ENCODE results near the gene VPS54. TPM values are rescaled to one million over a fixed set of nuclear protein-coding genes. Genes with fewer than 3 reads are reported as not detected.

VPS54 gene
- total and polyA plus RNA-seq, 9 of the 15 experiments (the other 6 are each of a cell fraction or from before 2014, with no cell fraction given): 4.9 to 23.2 (median 13.2) TPM

DNA sequence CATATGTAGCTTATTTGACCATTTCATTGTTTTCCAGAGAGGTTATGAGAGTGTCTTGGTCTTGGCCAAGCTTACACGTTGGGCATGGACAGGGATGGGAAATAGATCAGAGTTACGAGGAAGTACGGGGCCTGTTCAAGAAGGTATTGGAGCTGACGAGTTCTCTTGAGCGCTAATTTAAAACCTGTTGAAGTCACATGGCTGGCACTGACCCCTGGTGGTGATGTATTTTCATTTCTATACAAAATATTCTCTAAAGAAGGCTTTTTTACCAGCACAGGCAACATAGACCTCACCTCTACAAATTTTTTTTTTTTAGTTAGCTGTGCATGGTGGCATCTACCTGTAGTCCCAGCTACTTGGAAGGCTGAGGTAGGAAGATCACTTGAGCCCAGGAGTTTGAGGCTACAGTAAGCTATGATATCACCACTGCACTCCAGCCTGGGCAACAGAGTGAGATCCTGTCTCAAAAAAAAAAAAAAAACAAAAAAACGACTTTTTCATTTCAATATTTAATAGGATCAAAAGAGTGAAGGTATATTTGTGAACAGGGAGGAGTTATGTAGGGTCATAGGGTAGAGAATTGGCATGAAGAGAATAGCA is 157.9 kb downstream of the VPS54 start:
- Histone ChIP-seq H3K4me2 (ENCODE audit: insufficient read depth, low read length) (no peak overlapping the region), H3K27ac (ENCODE audit: extremely low read depth, low read depth, low read length) (no peak overlapping the region), H3K79me2 (ENCODE audit: control insufficient read depth, insufficient read depth, low read length) (no peaks in the 10 kb centered on the region), H3K4me3 (no peak overlapping the region), H3K9me1 (ENCODE audit: control insufficient read depth, insufficient read depth, low read length) (no peaks in the 10 kb centered on the region), H3K36me3 (ENCODE audit: control insufficient read depth, insufficient read depth, low read length) (peaks cover 80% of the 10 kb centered on the region), H3K9me3 (replicated peaks; ENCODE audit: control insufficient read depth, insufficient read depth, low read depth, low read length) (no peaks in the 10 kb centered on the region), H3K27me3 (ENCODE audit: control insufficient read depth in 2 of 2, insufficient read depth in 2 of 2, low read length in 2 of 2) (no peaks in the 10 kb centered on the region), H4K20me1 (replicated peaks; ENCODE audit: control insufficient read depth, insufficient read depth, low read length) (no peaks in the 10 kb centered on the region), H3K9ac (ENCODE audit: insufficient read depth in 1 of 2, low read depth in 2 of 2, low read length in 2 of 2) (no peak overlapping the region), H2AFZ (ENCODE audit: low read depth, low read length) (no peak overlapping the region), H3K4me1 (replicated peaks in 1 of 2; ENCODE audit: control insufficient read depth in 2 of 2, insufficient read depth in 2 of 2, low read length in 2 of 2) (no peaks in the 10 kb centered on the region)
- DNase-seq (ENCODE audit: extremely low read depth in 1 of 4, low spot score in 3 of 4) (peak; percentile 39 to 68 (median 47)), FAIRE-seq (peak; percentile 78), ATAC-seq (peak; percentile 80)
- intact Hi-C loops (cut with micrococcal nuclease) (loop anchor here (2.0 kb wide), 1 partner anchor 169 kb away; no protein-coding TSS in a partner anchor), in situ Hi-C loops (cut with MboI) (loop anchor here (5.0 kb wide), 1 partner anchor 164 kb away; no protein-coding TSS in a partner anchor)
- ChIA-PET CTCF (ENCODE audit: low intra/inter-chr PET ratio) (interaction anchor here (0.6 to 3.2 kb wide), 3 partner anchors 19 to 169 kb away, joined by 6 to 25 read pairs (median 6); no protein-coding TSS in a partner anchor), POLR2A (interaction anchor here (1.9 kb wide), 1 partner anchor 20 kb away, joined by 7 read pairs; the partner anchor contains the start of gene UGP2)
- no TSS peak for BruUV-seq (replicated peaks)
- WGBS (ENCODE audit: insufficient coverage, low coverage, missing lambda C conversion rate): 57% methylated on average over 6 of the region's 6 CpGs
- TF ChIP-seq SMC3 (conservative IDR thresholded peaks at IDR 0.05; ENCODE audit: insufficient read depth, low read depth, low read length) (peak; percentile 49), CREB3L1 (IDR thresholded peaks at IDR 0.05; ENCODE audit: borderline replicate concordance, low read depth) (no peak), ID3 (CRISPR knock-in tag; IDR thresholded peaks at IDR 0.05) (no peak), ID3 (tag; IDR thresholded peaks at IDR 0.05) (no peak), RAD21 (CRISPR knock-in tag; conservative IDR thresholded peaks at IDR 0.05 in 1 of 2, IDR thresholded peaks at IDR 0.05 in 1 of 2) (peak; percentile 61 to 83), KLF16 (IDR thresholded peaks at IDR 0.05) (no peak)
- TF ChIP-seq, protein P1, sequence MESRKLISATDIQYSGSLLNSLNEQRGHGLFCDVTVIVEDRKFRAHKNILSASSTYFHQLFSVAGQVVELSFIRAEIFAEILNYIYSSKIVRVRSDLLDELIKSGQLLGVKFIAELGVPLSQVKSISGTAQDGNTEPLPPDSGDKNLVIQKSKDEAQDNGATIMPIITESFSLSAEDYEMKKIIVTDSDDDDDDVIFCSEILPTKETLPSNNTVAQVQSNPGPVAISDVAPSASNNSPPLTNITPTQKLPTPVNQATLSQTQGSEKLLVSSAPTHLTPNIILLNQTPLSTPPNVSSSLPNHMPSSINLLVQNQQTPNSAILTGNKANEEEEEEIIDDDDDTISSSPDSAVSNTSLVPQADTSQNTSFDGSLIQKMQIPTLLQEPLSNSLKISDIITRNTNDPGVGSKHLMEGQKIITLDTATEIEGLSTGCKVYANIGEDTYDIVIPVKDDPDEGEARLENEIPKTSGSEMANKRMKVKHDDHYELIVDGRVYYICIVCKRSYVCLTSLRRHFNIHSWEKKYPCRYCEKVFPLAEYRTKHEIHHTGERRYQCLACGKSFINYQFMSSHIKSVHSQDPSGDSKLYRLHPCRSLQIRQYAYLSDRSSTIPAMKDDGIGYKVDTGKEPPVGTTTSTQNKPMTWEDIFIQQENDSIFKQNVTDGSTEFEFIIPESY (CRISPR knock-in tag; IDR thresholded peaks at IDR 0.05): peak; percentile 94
- TF ChIP-seq, protein P2, sequence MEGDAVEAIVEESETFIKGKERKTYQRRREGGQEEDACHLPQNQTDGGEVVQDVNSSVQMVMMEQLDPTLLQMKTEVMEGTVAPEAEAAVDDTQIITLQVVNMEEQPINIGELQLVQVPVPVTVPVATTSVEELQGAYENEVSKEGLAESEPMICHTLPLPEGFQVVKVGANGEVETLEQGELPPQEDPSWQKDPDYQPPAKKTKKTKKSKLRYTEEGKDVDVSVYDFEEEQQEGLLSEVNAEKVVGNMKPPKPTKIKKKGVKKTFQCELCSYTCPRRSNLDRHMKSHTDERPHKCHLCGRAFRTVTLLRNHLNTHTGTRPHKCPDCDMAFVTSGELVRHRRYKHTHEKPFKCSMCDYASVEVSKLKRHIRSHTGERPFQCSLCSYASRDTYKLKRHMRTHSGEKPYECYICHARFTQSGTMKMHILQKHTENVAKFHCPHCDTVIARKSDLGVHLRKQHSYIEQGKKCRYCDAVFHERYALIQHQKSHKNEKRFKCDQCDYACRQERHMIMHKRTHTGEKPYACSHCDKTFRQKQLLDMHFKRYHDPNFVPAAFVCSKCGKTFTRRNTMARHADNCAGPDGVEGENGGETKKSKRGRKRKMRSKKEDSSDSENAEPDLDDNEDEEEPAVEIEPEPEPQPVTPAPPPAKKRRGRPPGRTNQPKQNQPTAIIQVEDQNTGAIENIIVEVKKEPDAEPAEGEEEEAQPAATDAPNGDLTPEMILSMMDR (IDR thresholded peaks at IDR 0.05 in 2 of 3, conservative IDR thresholded peaks at IDR 0.05 in 1 of 3; ENCODE audit: insufficient read depth in 2 of 3, low read depth in 1 of 3, low read length in 3 of 3): peak; percentile 56 to 67 (median 61)
- TF ChIP-seq, protein P3, sequence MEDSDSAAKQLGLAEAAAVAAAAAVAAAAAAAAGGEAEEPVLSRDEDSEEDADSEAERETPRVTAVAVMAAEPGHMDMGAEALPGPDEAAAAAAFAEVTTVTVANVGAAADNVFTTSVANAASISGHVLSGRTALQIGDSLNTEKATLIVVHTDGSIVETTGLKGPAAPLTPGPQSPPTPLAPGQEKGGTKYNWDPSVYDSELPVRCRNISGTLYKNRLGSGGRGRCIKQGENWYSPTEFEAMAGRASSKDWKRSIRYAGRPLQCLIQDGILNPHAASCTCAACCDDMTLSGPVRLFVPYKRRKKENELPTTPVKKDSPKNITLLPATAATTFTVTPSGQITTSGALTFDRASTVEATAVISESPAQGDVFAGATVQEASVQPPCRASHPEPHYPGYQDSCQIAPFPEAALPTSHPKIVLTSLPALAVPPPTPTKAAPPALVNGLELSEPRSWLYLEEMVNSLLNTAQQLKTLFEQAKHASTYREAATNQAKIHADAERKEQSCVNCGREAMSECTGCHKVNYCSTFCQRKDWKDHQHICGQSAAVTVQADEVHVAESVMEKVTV (CRISPR knock-in tag; IDR thresholded peaks at IDR 0.05): 0 out of 2 replicates have a peak, but pooled peaks have one; percentile 45

Data from K562 (cell line).